ENCODE results near the gene HSBP1L1.

- no peak for TF ChIP-seq EP300 (IDR thresholded peaks at IDR 0.05)
- TF ChIP-seq POLR2A (IDR thresholded peaks at IDR 0.05; ENCODE audit: low read length) = no peak
These were observed 2.1 kb upstream of the HSBP1L1 start for GRCh38 chr18:79962311-79962710.

Data from A549 (cell line).